Spinal cord (tissue), 10 donors: Measurements from ENCODE around the gene INPP4B. TPM values are rescaled to one million over a fixed set of nuclear protein-coding genes. Genes with fewer than 3 reads are reported as not detected.

Source experiments
- DNase-seq, 6 donors: peaks; one replicate each; pipeline versions ENCODE4 v3.0.0 to v3.0.0-alpha.2; 2013 to 2015; ENCODE audit warnings: low spot score in 6 of 6, low read depth in 4 of 6
- H3K27ac ChIP-seq: one replicate; pipeline ENCODE4 v1.5.1; 2013; ENCODE audit warnings: low read depth, low read length, control low read depth
- H3K27me3 ChIP-seq: one replicate; pipeline ENCODE4 v1.6.1; 2013; ENCODE audit warnings: low read length; ENCODE audit not compliant: control insufficient read depth, insufficient read depth
- H3K36me3 ChIP-seq: one replicate; pipeline ENCODE4 v1.6.1; 2013; ENCODE audit warnings: low read length; ENCODE audit not compliant: control insufficient read depth, insufficient read depth
- H3K4me1 ChIP-seq: one replicate; pipeline ENCODE4 v1.6.1; 2013; ENCODE audit warnings: low read length; ENCODE audit not compliant: control insufficient read depth, insufficient read depth
- H3K4me3 ChIP-seq: one replicate; pipeline ENCODE4 v1.5.1; 2013; ENCODE audit warnings: low read depth, low read length, control low read depth
- H3K9me3 ChIP-seq: one replicate; pipeline ENCODE4 v1.6.1; 2013; ENCODE audit warnings: low read length; ENCODE audit not compliant: control insufficient read depth, insufficient read depth
- WGBS: methylation state at CpG from one replicate; pipeline ENCODE4 v1.1.5; 2013; ENCODE audit warnings: missing lambda C conversion rate; ENCODE audit not compliant: insufficient coverage; 5-methylcytosine and 5-hydroxymethylcytosine counted together
- polyA plus RNA-seq, 2 donors: library from polyadenylated mRNA; unstranded; fragments of 120-200 nt; gene quantifications; one replicate each; pipeline ENCODE4 v1.2.1, GENCODE V29; 2013; ENCODE audit not compliant: insufficient read length in 2 of 2
- total RNA-seq, 2 donors: library from RNA; depleted of rRNA in 1 of 2; stranded (reverse); fragments of 120-200 nt in 1 of 2; fragments of >200 nt in 1 of 2; gene quantifications; one replicate each; pipeline versions ENCODE4 v1.2.3 to v1.2.4, GENCODE V29; 2013 to 2014
- donor health status: healthy.

Gene INPP4B
- total and polyA plus RNA-seq, 4 donors, result 5.7 to 29.4 (median 14.5) TPM

- no CpG with 5 or more reads among the region's 1 CpG for WGBS
- no peaks in the 10 kb centered on the region for H3K27me3 ChIP-seq
- no peaks in the 10 kb centered on the region for H3K4me1 ChIP-seq
- no peak overlapping the region for H3K27ac ChIP-seq
- H3K9me3 ChIP-seq, result no peaks in the 10 kb centered on the region
- DNase-seq, result no peak
- H3K36me3 ChIP-seq, result no peaks in the 10 kb centered on the region
- H3K4me3 ChIP-seq, result no peak overlapping the region
Measured at GRCh38 chr4:142130666-142131065, 715.4 kb downstream of the INPP4B start.

- WGBS, result 69% methylated on average over 1 of the region's 1 CpG
- H3K27me3 ChIP-seq, result no peaks in the 10 kb centered on the region
- no peak overlapping the region for H3K4me3 ChIP-seq
- no peak for DNase-seq
- no peaks in the 10 kb centered on the region for H3K4me1 ChIP-seq
- no peaks in the 10 kb centered on the region for H3K36me3 ChIP-seq
- no peak overlapping the region for H3K27ac ChIP-seq
- H3K9me3 ChIP-seq, result no peaks in the 10 kb centered on the region
Measured at GRCh38 chr4:142129931-142130330, 716.2 kb downstream of the INPP4B start.

GRCh38 chr4:142129473-142129872, 716.6 kb downstream of the INPP4B start:
- no peak overlapping the region for H3K4me3 ChIP-seq
- H3K4me1 ChIP-seq, result no peaks in the 10 kb centered on the region
- H3K36me3 ChIP-seq, result no peaks in the 10 kb centered on the region
- 100% methylated on average over 1 of the region's 3 CpGs for WGBS
- H3K27me3 ChIP-seq, result no peaks in the 10 kb centered on the region
- H3K27ac ChIP-seq, result no peak overlapping the region
- no peaks in the 10 kb centered on the region for H3K9me3 ChIP-seq
- no peak for DNase-seq

GRCh38 chr4:142128529-142128928, 717.6 kb downstream of the INPP4B start:
- no peak overlapping the region for H3K27ac ChIP-seq
- H3K4me1 ChIP-seq, result no peaks in the 10 kb centered on the region
- 13% methylated on average over 2 of the region's 3 CpGs for WGBS
- H3K9me3 ChIP-seq, result no peaks in the 10 kb centered on the region
- peak in 4 of 6 donors; percentile 12 to 77 (median 40) for DNase-seq
- no peaks in the 10 kb centered on the region for H3K36me3 ChIP-seq
- no peaks in the 10 kb centered on the region for H3K27me3 ChIP-seq
- H3K4me3 ChIP-seq, result no peak overlapping the region

- WGBS, result 10% methylated on average over 2 of the region's 3 CpGs
- H3K4me3 ChIP-seq, result no peak overlapping the region
- no peaks in the 10 kb centered on the region for H3K36me3 ChIP-seq
- H3K4me1 ChIP-seq, result no peaks in the 10 kb centered on the region
- DNase-seq, result peak; percentile 41 to 95 (median 74)
- H3K27me3 ChIP-seq, result no peaks in the 10 kb centered on the region
- H3K27ac ChIP-seq, result no peak overlapping the region
- no peaks in the 10 kb centered on the region for H3K9me3 ChIP-seq
Measured at GRCh38 chr4:142126890-142127497, 719.1 kb downstream of the INPP4B start.

GRCh38 chr4:142124874-142125273, 721.2 kb downstream of the INPP4B start:
- no peak overlapping the region for H3K27ac ChIP-seq
- no peak overlapping the region for H3K4me3 ChIP-seq
- H3K27me3 ChIP-seq, result no peaks in the 10 kb centered on the region
- DNase-seq, result no peak
- 90% methylated on average over 2 of the region's 2 CpGs for WGBS
- H3K9me3 ChIP-seq, result no peaks in the 10 kb centered on the region
- H3K4me1 ChIP-seq, result no peaks in the 10 kb centered on the region
- no peaks in the 10 kb centered on the region for H3K36me3 ChIP-seq

GRCh38 chr4:142121448-142122350, 724.4 kb downstream of the INPP4B start:
- Histone ChIP-seq H3K4me1 (no peaks in the 10 kb centered on the region), H3K27ac (no peak overlapping the region), H3K36me3 (no peaks in the 10 kb centered on the region), H3K27me3 (no peaks in the 10 kb centered on the region), H3K9me3 (no peaks in the 10 kb centered on the region), H3K4me3 (no peak overlapping the region)
- WGBS, result 71% methylated on average over 4 of the region's 9 CpGs
- no peak for DNase-seq

- Histone ChIP-seq H3K4me3 (no peak overlapping the region), H3K9me3 (no peaks in the 10 kb centered on the region), H3K27me3 (no peaks in the 10 kb centered on the region), H3K4me1 (no peaks in the 10 kb centered on the region), H3K36me3 (no peaks in the 10 kb centered on the region), H3K27ac (no peak overlapping the region)
- WGBS, result no CpG with 5 or more reads among the region's 1 CpG
- no peak for DNase-seq
Measured at GRCh38 chr4:142120921-142121320, 725.2 kb downstream of the INPP4B start.

- WGBS, result no CpG with 5 or more reads among the region's 2 CpGs
- Histone ChIP-seq H3K4me1 (no peaks in the 10 kb centered on the region), H3K27ac (no peak overlapping the region), H3K27me3 (no peaks in the 10 kb centered on the region), H3K36me3 (no peaks in the 10 kb centered on the region), H3K4me3 (no peak overlapping the region), H3K9me3 (peaks cover 1% of the 10 kb centered on the region)
- DNase-seq, result no peak
Measured at GRCh38 chr4:142112451-142112850, 733.6 kb downstream of the INPP4B start.

GRCh38 chr4:142110136-142110535, 736.0 kb downstream of the INPP4B start:
- Histone ChIP-seq H3K27ac (no peak overlapping the region), H3K36me3 (no peaks in the 10 kb centered on the region), H3K4me1 (no peaks in the 10 kb centered on the region), H3K4me3 (no peak overlapping the region), H3K9me3 (peaks cover 1% of the 10 kb centered on the region), H3K27me3 (no peaks in the 10 kb centered on the region)
- DNase-seq, result no peak
